Measurements from ENCODE around the gene NCS1.
"Not testable (repeated sequence)": the region's sequence is repeated elsewhere in the genome, so short reads cannot be mapped to it uniquely, and the experiment has no call there.

Gene NCS1

GRCh38 chr9:130263601-130264413 is 91.6 kb downstream of the NCS1 start:
- DNase-seq (ENCODE audit: low spot score), result no peak

GRCh38 chr9:130264414-130265350 is 92.5 kb downstream of the NCS1 start:
- no peak for DNase-seq (ENCODE audit: low spot score)

- DNase-seq (ENCODE audit: low spot score), result no peak
Measured at GRCh38 chr9:130265431-130266235, 93.4 kb downstream of the NCS1 start, which contains the start of gene HMCN2. Gene HMCN2 (plus strand): TSS chr9:130265760. CDS start chr9:130265879, 119 bp downstream.

- DNase-seq (ENCODE audit: low spot score), result no peak
Measured at GRCh38 chr9:130266236-130267098, 94.3 kb downstream of the NCS1 start.

GRCh38 chr9:130267930-130268329 is 95.7 kb downstream of the NCS1 start:
- no peak for DNase-seq (ENCODE audit: low spot score)

GRCh38 chr9:130268521-130269211 is 96.5 kb downstream of the NCS1 start:
- no peak for DNase-seq (ENCODE audit: low spot score)

- no peak for DNase-seq (ENCODE audit: low spot score)
Measured at GRCh38 chr9:130271473-130271872, 99.3 kb downstream of the NCS1 start.

GRCh38 chr9:130275156-130275555 is 103.0 kb downstream of the NCS1 start:
- no peak for DNase-seq (ENCODE audit: low spot score)

- no peak for DNase-seq (ENCODE audit: low spot score)
Measured at GRCh38 chr9:130276121-130276520, 103.9 kb downstream of the NCS1 start.

- DNase-seq (ENCODE audit: low spot score), result no peak
Measured at GRCh38 chr9:130276955-130277354, 104.8 kb downstream of the NCS1 start.

- DNase-seq (ENCODE audit: low spot score), result not testable (repeated sequence)
Measured at GRCh38 chr9:130277525-130277924, 105.3 kb downstream of the NCS1 start.

GRCh38 chr9:130283539-130284248 is 111.5 kb downstream of the NCS1 start:
- no peak for DNase-seq (ENCODE audit: low spot score)

- no peak for DNase-seq (ENCODE audit: low spot score)
Measured at GRCh38 chr9:130284249-130284625, 112.0 kb downstream of the NCS1 start.

- no peak for DNase-seq (ENCODE audit: low spot score)
Measured at GRCh38 chr9:130284690-130285089, 112.5 kb downstream of the NCS1 start.

GRCh38 chr9:130285271-130285670 is 113.1 kb downstream of the NCS1 start:
- no peak for DNase-seq (ENCODE audit: low spot score)

- DNase-seq (ENCODE audit: low spot score), result no peak
Measured at GRCh38 chr9:130286072-130286770, 114.0 kb downstream of the NCS1 start.
